HG03460 (cell line): ENCODE results near the gene HACL1.

Source experiments
- ATAC-seq: cut with Tn5 transposase; IDR thresholded peaks from one replicate; pipeline ENCODE4 v1.9.1; 2021; ENCODE audit not compliant: unreplicated experiment

HACL1 gene

GRCh38 chr3:15531346-15531745 is 70.0 kb downstream of the HACL1 start:
- no peak for ATAC-seq

- no peak for ATAC-seq
Measured at GRCh38 chr3:15528854-15529537, 72.4 kb downstream of the HACL1 start.

- no peak for ATAC-seq
Measured at GRCh38 chr3:15527031-15527459, 74.3 kb downstream of the HACL1 start.

- ATAC-seq: no peak
Measured at GRCh38 chr3:15525790-15526189, 75.6 kb downstream of the HACL1 start.

GRCh38 chr3:15523660-15524417 is 77.5 kb downstream of the HACL1 start:
- ATAC-seq: no peak

- ATAC-seq: no peak
Measured at GRCh38 chr3:15522016-15522415, 79.4 kb downstream of the HACL1 start.

GRCh38 chr3:15521573-15521965 is 79.8 kb downstream of the HACL1 start, which contains the start of gene COLQ:
Gene COLQ (minus strand): TSS chr3:15521706. CDS start chr3:15521625, 81 bp downstream.
- no peak for ATAC-seq

GRCh38 chr3:15520804-15521572 is 80.4 kb downstream of the HACL1 start:
- ATAC-seq: no peak

GRCh38 chr3:15520185-15520584 is 81.2 kb downstream of the HACL1 start:
- ATAC-seq: no peak

GRCh38 chr3:15519096-15519495 is 82.3 kb downstream of the HACL1 start:
- ATAC-seq: no peak

- no peak for ATAC-seq
Measured at GRCh38 chr3:15514663-15515340, 86.6 kb downstream of the HACL1 start.

- no peak for ATAC-seq
Measured at GRCh38 chr3:15513810-15514662, 87.3 kb downstream of the HACL1 start.

- no peak for ATAC-seq
Measured at GRCh38 chr3:15513116-15513515, 88.3 kb downstream of the HACL1 start.

GRCh38 chr3:15512166-15512565 is 89.2 kb downstream of the HACL1 start:
- ATAC-seq: no peak

GRCh38 chr3:15511156-15511555 is 90.2 kb downstream of the HACL1 start:
- no peak for ATAC-seq
